Vagina (tissue), 2 donors: ENCODE data around the gene C1D.

Source experiments
- POLR2A ChIP-seq, 2 donors: fragments of 450-650 bp; IDR thresholded peaks; one replicate each; pipeline ENCODE4 v1.6.1; 2017; ENCODE audit warnings: antibody characterized with exemption in 2 of 2, mild to moderate bottlenecking in 2 of 2, moderate library complexity in 2 of 2
- TF ChIP-seq, protein P1 (sequence below), 3 experiments: fragments of 450-650 bp in 2 of 3; fragments of 200-600 bp in 1 of 3; sonication (generic) in 1 of 3; IDR thresholded peaks; one replicate each; pipeline ENCODE4 v1.5.1; 2017 to 2019; ENCODE audit warnings: antibody characterized with exemption in 3 of 3, mild to moderate bottlenecking in 2 of 3, moderate library complexity in 2 of 3

DNA sequence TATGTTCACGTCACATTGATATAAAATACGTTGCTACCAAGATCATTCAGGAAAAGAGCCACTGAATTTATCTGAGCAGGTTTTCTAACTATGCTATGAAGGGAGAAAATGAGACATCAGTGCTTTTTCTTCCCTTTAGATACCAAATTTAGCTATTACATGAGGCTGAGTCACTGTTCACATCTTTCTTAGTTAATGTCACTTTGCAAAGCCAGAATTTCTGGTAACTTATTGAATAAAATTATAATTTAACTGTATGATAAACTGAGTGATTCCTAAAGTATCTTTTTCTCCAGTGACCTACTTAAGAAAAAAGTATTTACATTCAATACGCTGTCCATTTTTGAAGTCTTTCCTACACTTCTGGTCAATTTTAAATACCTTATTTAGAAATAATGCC lies 22.7 kb downstream of the C1D start:
- TF ChIP-seq, protein P1, sequence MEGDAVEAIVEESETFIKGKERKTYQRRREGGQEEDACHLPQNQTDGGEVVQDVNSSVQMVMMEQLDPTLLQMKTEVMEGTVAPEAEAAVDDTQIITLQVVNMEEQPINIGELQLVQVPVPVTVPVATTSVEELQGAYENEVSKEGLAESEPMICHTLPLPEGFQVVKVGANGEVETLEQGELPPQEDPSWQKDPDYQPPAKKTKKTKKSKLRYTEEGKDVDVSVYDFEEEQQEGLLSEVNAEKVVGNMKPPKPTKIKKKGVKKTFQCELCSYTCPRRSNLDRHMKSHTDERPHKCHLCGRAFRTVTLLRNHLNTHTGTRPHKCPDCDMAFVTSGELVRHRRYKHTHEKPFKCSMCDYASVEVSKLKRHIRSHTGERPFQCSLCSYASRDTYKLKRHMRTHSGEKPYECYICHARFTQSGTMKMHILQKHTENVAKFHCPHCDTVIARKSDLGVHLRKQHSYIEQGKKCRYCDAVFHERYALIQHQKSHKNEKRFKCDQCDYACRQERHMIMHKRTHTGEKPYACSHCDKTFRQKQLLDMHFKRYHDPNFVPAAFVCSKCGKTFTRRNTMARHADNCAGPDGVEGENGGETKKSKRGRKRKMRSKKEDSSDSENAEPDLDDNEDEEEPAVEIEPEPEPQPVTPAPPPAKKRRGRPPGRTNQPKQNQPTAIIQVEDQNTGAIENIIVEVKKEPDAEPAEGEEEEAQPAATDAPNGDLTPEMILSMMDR (IDR thresholded peaks at IDR 0.05): no peak
- TF ChIP-seq POLR2A (IDR thresholded peaks at IDR 0.05): no peak
